GM19438 (cell line): ENCODE data around the gene CRTC1.

ENCODE experiments used
- ATAC-seq: cut with Tn5 transposase; IDR thresholded peaks from one replicate; pipeline ENCODE4 v1.9.1; 2021; ENCODE audit warnings: low read depth; ENCODE audit not compliant: unreplicated experiment

CRTC1 gene, protein sequence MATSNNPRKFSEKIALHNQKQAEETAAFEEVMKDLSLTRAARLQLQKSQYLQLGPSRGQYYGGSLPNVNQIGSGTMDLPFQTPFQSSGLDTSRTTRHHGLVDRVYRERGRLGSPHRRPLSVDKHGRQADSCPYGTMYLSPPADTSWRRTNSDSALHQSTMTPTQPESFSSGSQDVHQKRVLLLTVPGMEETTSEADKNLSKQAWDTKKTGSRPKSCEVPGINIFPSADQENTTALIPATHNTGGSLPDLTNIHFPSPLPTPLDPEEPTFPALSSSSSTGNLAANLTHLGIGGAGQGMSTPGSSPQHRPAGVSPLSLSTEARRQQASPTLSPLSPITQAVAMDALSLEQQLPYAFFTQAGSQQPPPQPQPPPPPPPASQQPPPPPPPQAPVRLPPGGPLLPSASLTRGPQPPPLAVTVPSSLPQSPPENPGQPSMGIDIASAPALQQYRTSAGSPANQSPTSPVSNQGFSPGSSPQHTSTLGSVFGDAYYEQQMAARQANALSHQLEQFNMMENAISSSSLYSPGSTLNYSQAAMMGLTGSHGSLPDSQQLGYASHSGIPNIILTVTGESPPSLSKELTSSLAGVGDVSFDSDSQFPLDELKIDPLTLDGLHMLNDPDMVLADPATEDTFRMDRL

GRCh38 chr19:18683109-18683957 is at the start of gene CRTC1:
Gene CRTC1, plus strand, starts transcription at chr19:18683680. Its CDS starts 23 bp downstream, at chr19:18683703.
- no peak for ATAC-seq

DNA sequence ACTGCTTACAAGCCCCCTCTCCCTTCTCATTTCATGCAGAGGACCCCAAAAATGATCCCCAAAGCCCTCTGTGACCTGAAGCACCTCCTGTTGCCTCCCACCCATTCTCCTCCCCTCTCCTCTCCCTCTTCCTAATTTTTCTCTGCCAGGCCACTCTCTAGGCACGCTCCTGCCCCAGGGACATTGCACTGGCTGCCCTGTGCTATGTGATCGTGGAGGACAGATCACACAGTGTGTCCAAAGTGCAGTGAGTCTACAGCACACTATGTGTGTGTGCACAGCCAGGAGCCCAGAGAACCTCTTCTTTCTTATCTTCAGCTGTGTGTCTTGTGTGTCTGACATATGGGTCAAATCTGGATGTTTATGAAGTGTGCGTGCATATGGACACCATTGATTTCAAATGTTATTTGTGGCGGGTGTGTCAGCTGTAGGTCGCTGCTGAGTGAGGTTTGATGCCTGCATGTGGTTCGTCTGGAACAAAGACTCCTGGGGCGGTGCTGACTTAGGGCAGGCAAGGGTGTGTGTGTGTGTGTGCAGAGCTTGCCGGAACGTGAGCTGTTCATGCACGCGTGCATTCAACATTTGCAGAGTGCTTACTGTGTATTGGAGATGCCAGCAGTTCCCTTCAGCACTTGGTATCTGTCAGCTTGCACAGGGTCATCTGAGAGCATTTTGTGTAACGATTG is 48.7 kb upstream of the CRTC1 start:
- ATAC-seq: no peak

- no peak for ATAC-seq
These were observed 47.7 kb upstream of the CRTC1 start for GRCh38 chr19:18635831-18636182.

DNA sequence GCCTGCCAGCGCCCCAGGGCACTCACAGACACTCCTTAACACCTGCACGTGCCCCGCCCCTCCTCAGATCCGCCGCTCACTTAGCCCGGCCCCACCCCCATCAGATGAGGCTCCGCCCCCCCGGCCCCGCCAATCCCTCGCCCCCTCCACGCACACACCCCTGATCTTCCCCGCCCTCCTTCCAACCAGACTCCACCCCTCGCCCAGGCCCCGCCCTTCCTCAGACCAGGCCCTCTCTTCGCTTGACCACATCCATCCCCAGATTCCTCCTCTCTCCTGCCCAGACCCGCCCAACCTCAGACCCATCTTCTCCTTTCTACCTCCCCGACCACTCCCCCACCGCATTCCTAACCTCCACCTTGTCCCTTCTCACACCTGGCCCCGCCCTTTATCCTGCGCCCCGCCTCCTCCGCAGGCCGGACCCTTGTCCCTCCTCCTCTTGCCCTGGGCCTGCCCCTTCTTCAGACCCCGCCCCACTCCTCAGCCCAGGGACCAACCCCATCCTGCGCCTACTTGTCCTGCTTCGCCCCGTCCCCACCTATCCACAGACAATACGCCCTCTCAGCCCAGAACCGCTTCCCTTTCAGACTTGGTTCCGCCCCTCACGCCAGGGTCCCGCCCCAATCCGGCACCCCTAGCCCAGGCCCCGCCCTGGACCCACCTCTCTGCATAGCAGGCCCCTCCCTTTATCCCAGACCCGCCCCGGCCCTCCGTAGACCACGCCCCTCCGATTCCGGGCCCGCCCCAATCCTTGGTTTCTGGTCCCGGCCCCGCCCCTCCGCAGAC is 47.1 kb upstream of the CRTC1 start:
- peak; percentile 86 for ATAC-seq

GRCh38 chr19:18636969-18637629 is 46.4 kb upstream of the CRTC1 start, which contains the start of gene KLHL26:
Gene KLHL26, plus strand, starts transcription at chr19:18637028. Its CDS starts 27 bp downstream, at chr19:18637055.
- ATAC-seq: no peak

DNA sequence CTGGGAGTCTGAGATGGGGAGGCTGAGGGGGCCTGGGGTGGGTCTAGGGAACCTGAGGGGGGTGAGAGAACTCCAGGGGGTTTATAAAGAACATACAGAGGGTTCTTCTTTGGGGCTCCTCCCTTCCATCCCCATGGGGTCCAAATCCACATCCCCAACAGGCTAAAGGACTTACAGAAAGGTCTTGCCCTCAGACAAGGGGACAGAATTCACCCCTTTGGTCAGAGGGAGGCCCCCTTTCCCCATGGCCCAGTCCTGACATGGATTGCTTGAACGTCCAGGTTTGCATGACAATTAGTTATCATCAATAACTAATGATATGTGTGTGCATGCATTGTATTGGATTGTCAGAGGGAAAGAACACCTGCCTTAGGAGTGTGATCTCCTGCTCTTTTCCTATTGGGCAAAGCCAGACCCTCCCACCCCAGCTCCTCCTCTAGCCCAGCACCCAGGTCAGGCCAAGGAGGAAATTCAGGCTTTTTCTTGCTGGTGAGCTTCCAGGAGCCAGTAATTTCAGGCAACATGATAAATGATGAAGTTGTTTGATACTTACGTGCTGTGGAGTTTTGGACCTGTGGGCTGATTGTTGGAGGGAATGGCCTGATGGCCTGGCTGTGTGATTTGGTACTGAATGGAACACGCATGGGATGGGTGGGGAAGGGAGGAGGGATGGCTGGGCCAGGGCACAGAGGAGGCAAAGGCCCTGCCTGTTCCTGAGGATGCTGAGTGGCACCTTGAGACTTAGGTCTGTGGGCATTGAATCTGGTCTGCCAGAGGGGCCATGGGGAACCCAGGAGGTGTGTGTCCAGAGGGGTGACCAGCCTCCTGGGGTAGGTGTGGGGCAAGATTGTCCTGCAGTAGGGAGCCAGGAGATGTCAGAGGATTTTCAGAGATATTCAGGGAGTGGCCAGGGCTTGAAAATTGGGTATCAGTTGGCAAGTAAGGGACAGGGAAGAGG is 45.5 kb upstream of the CRTC1 start:
- no peak for ATAC-seq

DNA sequence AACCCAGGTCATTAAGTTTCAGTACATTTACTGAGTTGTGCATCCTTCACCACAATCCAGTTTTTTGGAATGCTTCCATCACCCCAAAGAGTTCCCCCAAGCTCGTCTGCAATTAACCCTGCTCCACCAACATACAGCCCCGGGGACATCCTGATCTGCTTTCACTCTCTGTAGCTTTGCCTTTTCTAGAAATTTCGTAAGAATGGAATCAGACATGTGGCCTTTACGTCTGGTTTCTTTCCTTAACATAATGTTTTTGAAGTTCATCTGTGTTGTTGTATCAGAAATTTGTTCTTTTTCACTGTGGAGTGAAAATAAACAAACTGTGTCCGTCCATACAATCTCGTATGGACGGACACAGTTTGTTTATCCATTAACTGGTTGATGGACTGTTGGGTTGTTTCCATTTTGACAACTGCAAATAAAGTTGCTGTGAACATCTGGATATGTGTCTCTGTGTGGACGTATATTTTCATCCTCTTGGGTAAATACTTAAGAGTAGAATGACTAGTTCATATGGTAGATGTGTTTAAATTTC is 43.7 kb upstream of the CRTC1 start:
- ATAC-seq: no peak

- no peak for ATAC-seq
These were observed 39.1 kb upstream of the CRTC1 start for GRCh38 chr19:18644196-18645034.

DNA sequence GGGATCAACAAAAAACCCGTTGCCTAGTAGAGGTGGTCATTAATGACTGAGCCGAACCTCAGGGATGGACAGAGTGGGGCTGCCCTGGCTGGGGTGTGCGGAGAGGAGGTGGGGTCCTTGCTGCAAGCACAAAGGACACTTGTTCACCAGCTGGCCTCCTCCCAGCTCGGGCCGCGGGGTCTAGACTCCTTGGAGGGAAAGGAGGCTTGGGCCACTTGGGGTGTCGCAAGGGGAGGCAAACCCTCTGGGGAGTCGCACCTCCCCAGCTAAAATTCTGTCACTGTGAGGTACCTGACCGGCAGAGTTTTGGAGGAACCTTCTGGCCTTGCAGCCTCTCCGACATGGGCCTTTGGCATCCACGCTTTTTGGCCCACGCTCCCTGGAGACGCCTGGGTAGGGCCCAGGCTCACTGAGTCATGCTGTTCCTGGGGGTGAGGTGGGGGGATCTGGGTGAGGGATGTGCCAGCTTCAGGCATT is 38.4 kb upstream of the CRTC1 start:
- ATAC-seq: no peak

DNA sequence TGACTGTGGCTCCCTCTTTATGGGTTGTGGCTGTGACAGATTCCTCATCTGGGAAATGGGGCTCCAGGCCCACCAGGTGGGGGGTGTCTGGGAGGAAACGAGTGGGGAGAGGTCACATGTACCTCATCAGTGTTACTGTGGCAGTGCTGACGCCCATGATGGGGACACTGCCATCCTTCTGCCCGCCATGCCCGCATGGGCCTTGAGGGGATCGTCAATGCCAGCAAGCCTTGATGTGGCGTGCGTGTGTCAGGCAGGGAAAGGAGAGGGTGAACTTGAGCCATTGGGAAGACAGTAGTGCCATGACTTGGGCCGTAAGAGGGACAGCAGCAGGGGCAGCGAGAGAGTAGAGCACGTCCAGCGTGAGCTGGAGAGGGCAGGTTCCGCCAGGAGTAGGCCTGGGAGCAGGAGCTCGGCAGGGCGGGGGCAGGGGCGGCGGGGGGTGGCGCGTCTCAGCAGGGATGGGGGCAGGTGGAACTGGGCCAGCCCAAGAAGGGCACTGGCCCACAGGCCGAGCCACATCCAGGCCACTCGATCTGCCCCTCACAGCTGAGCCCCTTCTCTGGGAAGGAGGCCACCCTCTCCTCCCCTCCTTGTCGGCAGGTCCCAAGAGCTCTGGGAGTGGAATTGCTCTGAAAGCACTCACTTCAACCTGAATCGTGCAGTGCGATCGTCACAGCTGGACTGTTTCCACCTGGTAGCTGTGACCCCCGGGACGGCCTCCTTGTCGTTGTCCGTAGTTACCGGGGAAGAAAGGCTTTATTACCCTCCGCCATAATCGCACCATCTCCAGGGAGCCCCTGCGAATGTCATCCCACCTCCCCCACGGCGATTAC is 36.7 kb upstream of the CRTC1 start:
- no peak for ATAC-seq

DNA sequence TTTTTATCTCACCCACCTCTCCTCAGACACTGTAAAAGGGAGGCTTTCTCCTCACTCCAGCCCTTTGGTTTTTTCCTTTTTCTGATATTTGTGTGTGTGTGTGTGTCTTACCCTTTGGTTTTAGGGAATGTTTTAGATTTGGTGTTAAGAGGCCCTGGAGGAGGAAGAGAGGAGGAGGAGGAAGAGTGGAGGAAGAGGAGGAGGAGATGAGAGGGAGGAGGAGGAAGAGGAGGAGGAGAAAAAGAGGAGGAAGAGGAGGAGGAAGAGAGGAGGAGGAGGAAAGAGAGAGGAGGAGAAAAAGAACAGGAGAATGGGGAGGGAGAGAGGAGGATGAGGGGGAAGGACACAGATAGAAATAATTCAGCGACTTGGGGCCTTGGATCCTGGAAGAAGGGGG is 36.1 kb upstream of the CRTC1 start:
- ATAC-seq: no peak

GRCh38 chr19:18647807-18648206 is 35.7 kb upstream of the CRTC1 start:
- no peak for ATAC-seq

DNA sequence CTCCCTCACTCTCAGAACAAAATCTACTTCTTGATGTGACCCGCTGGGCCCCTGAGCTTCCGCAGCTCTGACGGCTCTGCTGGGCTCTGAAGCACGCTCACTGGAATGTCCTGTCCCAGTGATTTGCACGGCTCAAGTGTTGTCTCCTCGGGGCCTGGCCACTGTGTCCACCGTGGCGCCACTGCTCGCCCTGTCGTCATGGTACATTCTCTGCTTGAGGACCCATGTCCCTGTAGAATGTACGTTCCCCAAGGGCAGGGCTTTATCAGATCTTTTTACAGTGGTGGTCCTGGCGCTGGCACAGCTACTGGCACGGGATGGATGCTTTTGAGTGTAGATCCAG is 34.5 kb upstream of the CRTC1 start:
- ATAC-seq: no peak

GRCh38 chr19:18649371-18650020 is 34.0 kb upstream of the CRTC1 start:
- no peak for ATAC-seq

DNA sequence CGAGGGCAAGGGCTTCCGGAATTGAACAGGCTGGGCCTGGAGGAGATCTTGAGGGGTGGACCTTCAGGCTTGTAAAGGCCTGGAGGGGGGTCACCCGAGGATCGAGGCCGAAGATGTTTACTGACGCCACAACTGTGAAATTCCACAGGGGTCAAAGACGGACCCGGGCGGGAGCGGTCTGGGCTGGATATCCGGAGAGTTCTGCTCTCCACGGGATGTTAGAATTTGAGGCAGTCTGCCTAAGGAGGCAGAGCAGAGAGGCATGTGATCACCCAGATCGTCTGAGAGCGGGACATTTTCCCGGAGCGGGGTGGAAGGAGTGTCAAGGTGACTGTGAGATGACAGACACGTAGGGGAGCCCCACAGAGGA is 33.5 kb upstream of the CRTC1 start:
- ATAC-seq: no peak
